HCT116 (cell line): ENCODE data around the gene FGF18.
"Not testable (repeated sequence)": the region's sequence is repeated elsewhere in the genome, so short reads cannot be mapped to it uniquely, and the experiment has no call there.

Source experiments
- CBX3 ChIP-seq: IDR thresholded peaks from 2 replicates; pipeline ENCODE4 v1.6.1; 2012; ENCODE audit warnings: low read depth
- CTCF ChIP-seq, 3 experiments: fragments of 200-600 bp in 1 of 3; sonication (generic) in 1 of 3; IDR thresholded peaks in 2 of 3; conservative IDR thresholded peaks in 1 of 3; 2 replicates each; pipeline ENCODE4 v1.5.1; 2012 to 2017; ENCODE audit warnings: low read depth in 2 of 3, low read length in 2 of 3, antibody characterized with exemption in 1 of 3, borderline replicate concordance in 1 of 3, control low read depth in 1 of 3, mild to moderate bottlenecking in 1 of 3, mixed read lengths in 1 of 3, mixed run types in 1 of 3, moderate library complexity in 1 of 3; ENCODE audit not compliant: insufficient read depth in 1 of 3
- EGR1 ChIP-seq: IDR thresholded peaks from 2 replicates; pipeline ENCODE4 v1.6.1; 2012; ENCODE audit warnings: low read depth
- EZH2 ChIP-seq: fragments of 200-600 bp; sonication (generic); IDR thresholded peaks from 2 replicates; pipeline ENCODE4 v1.6.1; 2017; ENCODE audit warnings: antibody characterized with exemption, mixed run types
- JUND ChIP-seq: IDR thresholded peaks from 2 replicates; pipeline ENCODE4 v1.6.1; 2012
- POLR2A ChIP-seq: IDR thresholded peaks from 2 replicates; pipeline ENCODE4 v1.7.0; 2011; ENCODE audit warnings: borderline replicate concordance; ENCODE audit not compliant: insufficient read depth, insufficient read length; ENCODE audit errors: extremely low read depth
- SIN3A ChIP-seq: IDR thresholded peaks from 2 replicates; pipeline ENCODE4 v1.6.1; 2012; ENCODE audit warnings: low read depth
- SRF ChIP-seq: IDR thresholded peaks from 2 replicates; pipeline ENCODE4 v1.6.1; 2012; ENCODE audit warnings: low read depth
- TCF7L2 ChIP-seq: IDR thresholded peaks from 2 replicates; pipeline ENCODE4 v1.7.0; 2011; ENCODE audit warnings: borderline replicate concordance, inconsistent platforms; ENCODE audit not compliant: insufficient read depth, insufficient read length; ENCODE audit errors: extremely low read depth
- YY1 ChIP-seq: IDR thresholded peaks from 2 replicates; pipeline ENCODE4 v1.6.1; 2011; ENCODE audit warnings: low read length, low read depth, moderate library complexity, mild to moderate bottlenecking; ENCODE audit not compliant: insufficient replicate concordance; ENCODE audit errors: extremely low read depth
- ZFX ChIP-seq: fragments of 450-650 bp; IDR thresholded peaks from 2 replicates; pipeline ENCODE4 v1.6.1; 2017
- ZNF274 ChIP-seq: fragments of 200-500 bp; sonication (Bioruptor generic); IDR thresholded peaks from 2 replicates; pipeline ENCODE4 v1.6.1; 2014; ENCODE audit warnings: mild to moderate bottlenecking, low read depth, low read length, inconsistent platforms

- not testable (repeated sequence) for TF ChIP-seq YY1; CTCF (IDR thresholded peaks at IDR 0.05 in 2 of 3, conservative IDR thresholded peaks at IDR 0.05 in 1 of 3; ENCODE audit: borderline replicate concordance in 1 of 3, insufficient read depth in 1 of 3, low read depth in 2 of 3, low read length in 2 of 3); SIN3A; EZH2; ZNF274; CBX3; JUND; ZFX; POLR2A; TCF7L2; SRF; EGR1
Observed at GRCh38 chr5:171384416-171384815, 35.0 kb upstream of the FGF18 start.
